Measurements from ENCODE around the gene LMNTD2. TPM values are rescaled to one million over a fixed set of nuclear protein-coding genes. Genes with fewer than 3 reads are reported as not detected.

The LMNTD2 gene
- total and polyA plus RNA-seq, 2 donors (not counting 3 experiments of a cell fraction or from before 2014, with no cell fraction given), result 2.1 to 2.6 TPM

GRCh38 chr11:607020-607780 lies 46.7 kb upstream of the LMNTD2 start:
- intact Hi-C loops (cut with micrococcal nuclease), result no loop called here
- FAIRE-seq (no peak), DNase-seq (ENCODE audit: low read depth, low spot score) (no peak)
- Histone ChIP-seq H3K27ac (ENCODE audit: insufficient read depth, low read depth, low read length) (no peak overlapping the region), H3K4me3 (replicated peaks in 1 of 3; ENCODE audit: insufficient read depth in 1 of 3, low read depth in 1 of 3, low read length in 3 of 3) (no peak overlapping the region), H3K79me2 (ENCODE audit: control insufficient read depth, insufficient read depth, low read length) (no peaks in the 10 kb centered on the region), H3K9me3 (replicated peaks; ENCODE audit: control insufficient read depth, insufficient read depth, low read length) (no peaks in the 10 kb centered on the region), H2AFZ (ENCODE audit: low read depth, low read length) (no peak overlapping the region), H3K27me3 (ENCODE audit: control insufficient read depth in 2 of 2, insufficient read depth in 2 of 2, low read length in 2 of 2) (no peaks in the 10 kb centered on the region), H3K9ac (replicated peaks; ENCODE audit: extremely low read depth, insufficient read depth, low read length) (no peak overlapping the region), H3K9me1 (replicated peaks; ENCODE audit: control insufficient read depth, extremely low read depth, insufficient read depth, low read length) (no peaks in the 10 kb centered on the region), H3K36me3 (ENCODE audit: control insufficient read depth in 2 of 2, extremely low read depth in 1 of 2, insufficient read depth in 2 of 2, low read length in 2 of 2) (peaks cover 19 to 73% of the 10 kb centered on the region in 2 experiments), H3K4me1 (ENCODE audit: control insufficient read depth, extremely low read depth, insufficient read depth, low read length) (no peaks in the 10 kb centered on the region), H4K20me1 (replicated peaks; ENCODE audit: control insufficient read depth, extremely low read depth, insufficient read depth, low read length) (no peaks in the 10 kb centered on the region), H3K4me2 (ENCODE audit: insufficient read depth, low read length) (no peak overlapping the region)
- BruUV-seq (replicated peaks), result no TSS peak
- ChIA-PET POLR2A (no interaction called here), CTCF (no interaction called here)
- no peak for TF ChIP-seq JUN (IDR thresholded peaks at IDR 0.05; ENCODE audit: borderline replicate concordance, insufficient read depth, insufficient read length, low read depth)
- no peak for TF ChIP-seq MAX (IDR thresholded peaks at IDR 0.05; ENCODE audit: insufficient read depth, insufficient read length)
- TF ChIP-seq POLR2A (IDR thresholded peaks at IDR 0.05; ENCODE audit: low read depth, low read length), result no peak
- no peak for TF ChIP-seq FOS (IDR thresholded peaks at IDR 0.05; ENCODE audit: borderline replicate concordance, insufficient read depth, low read length)
- TF ChIP-seq MYC (IDR thresholded peaks at IDR 0.05; ENCODE audit: low read depth, low read length), result no peak
- TF ChIP-seq POLR2AphosphoS5 (IDR thresholded peaks at IDR 0.05; ENCODE audit: insufficient read depth, low read depth, low read length), result no peak
- no peak for TF ChIP-seq EZH2 (IDR thresholded peaks at IDR 0.05; ENCODE audit: borderline replicate concordance, low read depth, low read length, severe bottlenecking)
- TF ChIP-seq GATA2 (IDR thresholded peaks at IDR 0.05; ENCODE audit: insufficient read depth, insufficient read length, low read depth, low read length), result no peak
- no peak for TF ChIP-seq CTCF (IDR thresholded peaks at IDR 0.05; ENCODE audit: extremely low read depth in 1 of 2, insufficient read depth in 1 of 2, low read depth in 1 of 2, low read length in 2 of 2)
- dilution Hi-C loops (cut with MboI; ENCODE audit: extremely low pct_ligation_motif_present, low sequenced_read_pairs), result no loop called here
